Measurements from ENCODE around the gene KRTAP5-10. TPM values are rescaled to one million over a fixed set of nuclear protein-coding genes. Genes with fewer than 3 reads are reported as not detected.
A peak's percentile ranks its signal among the peaks of the same experiment; 100 is the strongest.
"Not testable (repeated sequence)": the region's sequence is repeated elsewhere in the genome, so short reads cannot be mapped to it uniquely, and the experiment has no call there.

The KRTAP5-10 gene
- total and polyA plus RNA-seq, 3 donors from 2014 or later: 0.28 TPM; not detected in 2

DNA sequence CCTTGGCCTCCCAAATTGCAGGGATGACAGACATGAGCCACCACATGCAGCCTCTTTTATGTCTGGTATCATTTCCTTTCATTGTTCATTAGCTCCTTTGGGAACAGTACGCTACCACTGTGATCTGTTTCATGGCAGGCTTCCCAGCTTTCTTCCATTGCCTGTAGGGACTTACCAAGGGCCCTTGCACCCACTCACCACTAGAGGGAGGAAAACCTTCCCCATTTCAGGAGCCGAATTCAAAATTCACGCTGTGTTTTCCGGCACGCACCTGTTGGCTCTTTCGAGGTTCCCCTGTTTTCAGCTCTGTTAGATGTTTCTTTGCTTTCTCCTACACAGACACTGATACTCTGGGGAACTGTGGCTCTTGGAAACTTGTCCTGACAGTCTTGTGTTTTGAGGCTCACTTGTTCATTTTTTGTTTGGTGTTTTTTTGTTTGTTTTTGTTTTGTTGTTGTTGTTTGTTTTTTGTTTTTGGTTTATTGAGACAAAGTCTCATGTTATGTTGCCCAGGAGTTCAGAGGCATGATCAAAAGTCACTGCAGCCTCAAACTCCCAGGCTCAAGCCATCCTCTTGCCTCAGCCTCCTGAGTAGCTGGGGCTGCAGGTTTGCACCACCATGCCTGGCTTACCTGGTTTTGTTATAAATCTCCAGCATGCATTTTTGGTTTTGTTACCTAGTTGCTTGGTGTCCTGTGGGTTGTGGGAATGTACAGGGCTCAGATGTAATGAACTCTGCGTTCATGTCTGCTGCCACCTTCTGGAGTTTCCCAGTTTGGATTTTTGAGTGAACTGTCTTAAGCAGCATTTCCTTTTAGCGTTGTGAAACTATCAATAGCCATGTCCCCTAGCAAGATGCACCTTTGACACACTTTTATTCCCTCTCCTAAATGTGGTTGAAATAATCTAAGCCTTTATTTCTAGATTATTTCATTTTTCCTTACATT, 15.0 kb downstream of the KRTAP5-10 start:
- peak; percentile 89 for DNase-seq
- H3K4me1 ChIP-seq: no peaks in the 10 kb centered on the region
- H3K36me3 ChIP-seq (ENCODE audit: low read depth, missing control alignments): no peaks in the 10 kb centered on the region
- no peaks in the 10 kb centered on the region for H3K27me3 ChIP-seq
- TF ChIP-seq CTCF (IDR thresholded peaks at IDR 0.05): peak; percentile 59 to 75 (median 71)
- no peak for TF ChIP-seq POLR2A (IDR thresholded peaks at IDR 0.05)
- H3K4me3 ChIP-seq: no peak overlapping the region
- intact Hi-C loops (cut with DNase I; ENCODE audit: low total_unique reads): no loop called here
- H3K27ac ChIP-seq: no peak overlapping the region
- H3K9me3 ChIP-seq: no peaks in the 10 kb centered on the region
- WGBS, 2 donors: 18 to 19% methylated on average over 8 of the region's 8 CpGs

DNA sequence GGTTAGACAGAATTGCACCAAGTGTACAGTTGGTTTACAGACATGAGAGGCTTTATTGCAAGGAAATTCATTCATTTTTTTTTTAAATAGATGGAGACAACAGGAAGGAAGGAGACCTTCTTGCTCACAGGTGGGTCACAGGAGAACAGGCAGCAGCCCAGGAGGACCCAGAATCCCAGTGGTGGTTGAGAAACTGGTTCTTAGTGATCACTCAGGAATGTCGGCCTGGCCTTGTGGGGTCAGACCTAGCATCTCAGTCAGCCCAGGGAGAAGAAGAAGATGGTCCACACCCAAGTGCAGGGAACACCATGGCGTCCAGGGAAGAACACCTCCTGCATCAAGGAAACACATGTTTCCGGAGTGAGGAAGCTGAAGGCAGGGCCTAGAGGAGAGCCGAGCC, 16.5 kb downstream of the KRTAP5-10 start:
- no peak for DNase-seq
- WGBS, 2 donors: 80 to 89% methylated on average over 4 of the region's 4 CpGs
- TF ChIP-seq POLR2A (IDR thresholded peaks at IDR 0.05): no peak
- no peak for TF ChIP-seq CTCF (IDR thresholded peaks at IDR 0.05)
- H3K27ac ChIP-seq: no peak overlapping the region
- no peaks in the 10 kb centered on the region for H3K27me3 ChIP-seq
- H3K9me3 ChIP-seq: no peaks in the 10 kb centered on the region
- intact Hi-C loops (cut with DNase I; ENCODE audit: low total_unique reads): no loop called here
- H3K4me3 ChIP-seq: no peak overlapping the region
- H3K36me3 ChIP-seq (ENCODE audit: low read depth, missing control alignments): no peaks in the 10 kb centered on the region
- no peaks in the 10 kb centered on the region for H3K4me1 ChIP-seq

DNA sequence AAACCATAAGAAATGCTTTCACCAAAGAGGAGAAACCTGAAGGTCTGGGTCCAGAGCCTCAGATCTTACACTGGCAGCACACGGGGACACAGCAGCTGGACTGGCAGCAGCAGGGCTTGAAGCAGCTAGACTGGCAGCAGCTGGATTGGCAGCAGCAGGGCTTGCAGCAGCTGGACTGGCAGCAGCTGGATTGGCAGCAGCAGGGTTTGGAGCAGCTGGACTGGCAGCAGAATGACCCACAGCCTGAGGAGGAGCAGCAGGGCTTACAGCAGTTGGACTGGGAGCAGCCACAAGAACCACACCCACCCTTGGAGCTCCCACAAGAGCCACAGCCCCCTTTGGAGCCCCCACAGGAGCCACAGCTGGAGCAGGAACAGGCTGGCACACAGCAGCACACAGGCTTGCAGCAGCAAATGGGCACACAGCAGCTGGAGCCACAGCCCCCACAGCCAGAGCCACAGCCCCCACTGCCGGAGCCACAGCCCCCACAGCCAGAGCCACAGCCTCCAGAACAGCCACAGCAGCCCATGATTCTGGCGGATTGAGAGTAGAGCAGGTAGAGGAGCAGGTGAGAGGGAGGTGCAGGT, 17.0 kb downstream of the KRTAP5-10 start, which contains the start of gene KRTAP5-11:
KRTAP5-11 (minus strand) TSS at position 567 of the 587 bp plus-strand sequence; CDS start at position 529, 38 bp downstream.
- H3K4me1 ChIP-seq: no peaks in the 10 kb centered on the region
- no peaks in the 10 kb centered on the region for H3K36me3 ChIP-seq (ENCODE audit: low read depth, missing control alignments)
- no peak for DNase-seq
- no peak within 1 kb of the TSS for H3K27ac ChIP-seq
- TF ChIP-seq POLR2A (IDR thresholded peaks at IDR 0.05): no peak
- TF ChIP-seq CTCF (IDR thresholded peaks at IDR 0.05): no peak
- intact Hi-C loops (cut with DNase I; ENCODE audit: low total_unique reads): no loop called here
- 66 to 67% methylated on average over 2 to 3 of the region's 3 CpGs for WGBS, 2 donors
- H3K27me3 ChIP-seq: no peaks in the 10 kb centered on the region
- H3K9me3 ChIP-seq: no peaks in the 10 kb centered on the region
- H3K4me3 ChIP-seq: no peak within 1 kb of the TSS

GRCh38 chr11:71582969-71583368, 17.6 kb downstream of the KRTAP5-10 start:
- 89 to 91% methylated on average over 2 of the region's 2 CpGs for WGBS, 2 donors
- H3K4me3 ChIP-seq; H3K9me3 ChIP-seq; H3K27ac ChIP-seq; H3K36me3 ChIP-seq (ENCODE audit: low read depth, missing control alignments); H3K27me3 ChIP-seq; H3K4me1 ChIP-seq; intact Hi-C loops (cut with DNase I; ENCODE audit: low total_unique reads); DNase-seq: not testable (repeated sequence)

GRCh38 chr11:71585673-71586072, 20.3 kb downstream of the KRTAP5-10 start:
- H3K4me1 ChIP-seq; H3K36me3 ChIP-seq (ENCODE audit: low read depth, missing control alignments); H3K9me3 ChIP-seq; DNase-seq; intact Hi-C loops (cut with DNase I; ENCODE audit: low total_unique reads); H3K27me3 ChIP-seq; H3K27ac ChIP-seq; H3K4me3 ChIP-seq: not testable (repeated sequence)
- WGBS, 2 donors: 69 to 82% methylated on average over 5 of the region's 5 CpGs

DNA sequence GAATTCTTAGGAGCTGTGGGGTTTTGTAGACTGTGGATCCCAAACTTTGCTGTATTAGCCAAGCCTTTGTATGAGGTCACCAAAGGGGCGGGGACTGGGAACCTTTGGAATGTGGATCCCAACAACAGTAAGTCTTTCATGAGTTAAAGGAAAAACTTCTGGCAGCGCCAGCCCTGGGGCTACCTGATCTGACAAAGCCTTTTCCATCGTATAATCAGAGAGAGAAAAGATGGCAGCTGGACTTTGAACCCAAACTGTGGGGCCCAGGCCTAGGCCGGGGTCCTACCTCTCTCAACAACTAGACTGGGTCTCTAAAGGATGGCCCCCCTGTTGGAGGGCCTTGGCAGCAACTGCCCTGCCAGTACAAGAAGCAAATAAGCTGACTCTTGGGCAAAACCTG, 23.0 kb downstream of the KRTAP5-10 start:
- DNase-seq: not testable (repeated sequence)
- 66 to 69% methylated on average over 4 of the region's 4 CpGs for WGBS, 2 donors

DNA sequence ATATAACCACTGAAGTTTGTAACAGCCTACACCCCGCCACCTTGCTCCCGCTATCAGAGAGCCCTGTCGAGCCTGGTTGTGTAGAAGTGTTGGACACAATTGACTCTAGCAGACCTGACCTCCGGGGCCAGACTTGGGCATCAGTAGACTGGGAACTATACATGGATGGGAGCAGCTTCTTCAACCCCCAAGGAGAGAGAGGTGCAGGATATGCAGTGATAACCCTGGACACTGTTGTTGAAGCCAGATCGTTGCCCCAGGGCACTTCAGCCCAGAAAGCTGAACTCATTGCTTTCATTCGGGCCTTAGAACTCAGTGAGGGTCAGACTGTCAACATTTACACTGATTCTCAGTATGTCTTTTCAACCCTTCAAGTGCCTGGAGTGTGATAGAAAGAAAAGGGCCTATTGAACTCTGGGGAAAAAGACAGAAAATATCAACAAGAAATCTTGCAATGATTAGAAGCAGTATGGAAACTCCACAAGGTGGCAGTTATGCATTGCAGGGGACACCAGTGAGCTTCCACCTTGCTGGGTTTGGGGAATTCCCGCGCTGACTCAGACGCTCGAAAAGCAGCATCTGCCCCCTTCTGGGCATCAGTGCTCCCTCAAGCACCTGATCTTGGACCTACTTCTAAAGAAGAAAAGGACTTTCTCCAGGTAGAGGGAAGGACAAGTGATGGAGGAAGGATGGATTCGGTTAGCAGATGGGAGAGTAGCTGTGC, 23.6 kb downstream of the KRTAP5-10 start:
- H3K9me3 ChIP-seq; H3K27ac ChIP-seq; H3K4me1 ChIP-seq; H3K27me3 ChIP-seq; DNase-seq; H3K36me3 ChIP-seq (ENCODE audit: low read depth, missing control alignments); intact Hi-C loops (cut with DNase I; ENCODE audit: low total_unique reads); H3K4me3 ChIP-seq: not testable (repeated sequence)
- WGBS, 2 donors: 65 to 67% methylated on average over 10 to 11 of the region's 11 CpGs

More for the DNA sequence above, 23.0 kb downstream of the KRTAP5-10 start:
- H3K27ac ChIP-seq; H3K4me3 ChIP-seq; H3K9me3 ChIP-seq; H3K36me3 ChIP-seq (ENCODE audit: low read depth, missing control alignments); H3K4me1 ChIP-seq; H3K27me3 ChIP-seq; intact Hi-C loops (cut with DNase I; ENCODE audit: low total_unique reads): not testable (repeated sequence)

DNA sequence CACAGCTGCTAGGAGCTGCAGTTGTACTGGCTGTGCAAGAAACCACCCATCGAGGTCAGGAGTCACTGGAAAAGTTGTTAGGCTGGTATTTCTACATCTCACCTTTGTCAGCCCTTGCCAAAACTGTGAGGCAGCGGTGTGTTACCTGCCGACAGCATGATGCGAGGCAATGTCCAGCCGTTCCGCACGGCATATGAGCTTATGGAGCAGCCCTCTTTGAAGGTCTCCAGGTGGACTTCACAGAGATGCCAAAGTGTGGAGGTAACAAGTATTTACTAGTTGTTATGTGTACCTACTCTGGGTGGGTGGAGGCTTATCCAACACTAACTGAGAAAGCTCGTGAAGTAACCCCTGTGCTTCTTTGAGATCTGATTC, 24.2 kb downstream of the KRTAP5-10 start:
- H3K36me3 ChIP-seq (ENCODE audit: low read depth, missing control alignments); H3K27ac ChIP-seq; H3K4me3 ChIP-seq; H3K4me1 ChIP-seq; intact Hi-C loops (cut with DNase I; ENCODE audit: low total_unique reads); DNase-seq; H3K9me3 ChIP-seq; H3K27me3 ChIP-seq: not testable (repeated sequence)
- 74 to 76% methylated on average over 8 of the region's 8 CpGs for WGBS, 2 donors

Data from testis (tissue), 3 donors.